Mesenchymal stem cell (in vitro differentiated cells and primary cell): Measurements from ENCODE around the gene CDH3.

Experiments used
- DNase-seq: peaks from one replicate; pipeline ENCODE4 v3.0.0-alpha.2; 2013
- H2AFZ ChIP-seq: one replicate; pipeline ENCODE4 v1.6.1; 2013; ENCODE audit warnings: low read depth, mild to moderate bottlenecking, control low read depth, inconsistent platforms, low read length, moderate library complexity
- H2AK5ac ChIP-seq: 2 replicates; pipeline ENCODE4 v1.6.1; 2013; ENCODE audit warnings: low read length, moderate library complexity, mild to moderate bottlenecking, inconsistent platforms; ENCODE audit not compliant: severe bottlenecking
- H2BK120ac ChIP-seq: one replicate; pipeline ENCODE4 v1.6.1; 2013; ENCODE audit warnings: low read depth, mild to moderate bottlenecking, inconsistent platforms, low read length, moderate library complexity
- H2BK12ac ChIP-seq, 2 experiments: one replicate each; pipeline ENCODE4 v1.6.1; 2013; ENCODE audit warnings: inconsistent platforms in 2 of 2, low read length in 2 of 2, mild to moderate bottlenecking in 2 of 2, moderate library complexity in 2 of 2, control low read depth in 1 of 2
- H2BK15ac ChIP-seq: one replicate; pipeline ENCODE4 v1.6.1; 2013; ENCODE audit warnings: mild to moderate bottlenecking, low read depth, inconsistent platforms; ENCODE audit not compliant: poor library complexity, severe bottlenecking
- H2BK5ac ChIP-seq: 2 replicates; pipeline ENCODE4 v1.6.1; 2013; ENCODE audit warnings: low read depth, mild to moderate bottlenecking, low read length, control low read depth, inconsistent platforms; ENCODE audit not compliant: poor library complexity, severe bottlenecking
- H3K14ac ChIP-seq, 2 experiments: one replicate each; pipeline ENCODE4 v1.6.1; 2013; ENCODE audit warnings: inconsistent platforms in 2 of 2, low read length in 2 of 2, control low read depth in 1 of 2, mild to moderate bottlenecking in 1 of 2, moderate library complexity in 1 of 2
- H3K18ac ChIP-seq, 2 experiments: one replicate each; pipeline ENCODE4 v1.6.1; 2013; ENCODE audit warnings: inconsistent platforms in 2 of 2, low read length in 2 of 2, control low read depth in 1 of 2, low read depth in 1 of 2, mild to moderate bottlenecking in 1 of 2
- H3K23ac ChIP-seq, 2 experiments: one replicate each; pipeline ENCODE4 v1.6.1; 2013; ENCODE audit warnings: inconsistent platforms in 2 of 2, low read length in 2 of 2, mild to moderate bottlenecking in 2 of 2, moderate library complexity in 2 of 2, control low read depth in 1 of 2
- H3K27ac ChIP-seq: 2 replicates; pipeline ENCODE4 v1.5.1; 2013; ENCODE audit warnings: mild to moderate bottlenecking, moderate library complexity, low read length, control low read depth, inconsistent platforms; ENCODE audit not compliant: poor library complexity, severe bottlenecking
- H3K27me3 ChIP-seq, 2 experiments: 2 replicates each; pipeline versions ENCODE4 v1.6.1 to v1.7.0; 2013; ENCODE audit warnings: low read length in 2 of 2, mild to moderate bottlenecking in 2 of 2, moderate library complexity in 2 of 2, control low read depth in 1 of 2, inconsistent platforms in 1 of 2; ENCODE audit not compliant: control insufficient read depth in 1 of 2, insufficient read depth in 1 of 2
- H3K36me3 ChIP-seq, 2 experiments: 2 replicates each; pipeline versions ENCODE4 v1.6.1 to v1.7.0; 2013; ENCODE audit warnings: low read length in 2 of 2, control low read depth in 1 of 2, inconsistent platforms in 1 of 2, low read depth in 1 of 2, mild to moderate bottlenecking in 1 of 2; ENCODE audit not compliant: insufficient read depth in 2 of 2, control insufficient read depth in 1 of 2
- H3K4ac ChIP-seq, 2 experiments: one replicate each; pipeline ENCODE4 v1.6.1; 2013; ENCODE audit warnings: inconsistent platforms in 2 of 2, low read length in 2 of 2, mild to moderate bottlenecking in 2 of 2, moderate library complexity in 2 of 2, control low read depth in 1 of 2, low read depth in 1 of 2
- H3K4me1 ChIP-seq: 2 replicates; pipeline ENCODE4 v1.6.1; 2013; ENCODE audit warnings: low read depth, low read length, control low read depth; ENCODE audit not compliant: control insufficient read depth, insufficient read depth
- H3K4me2 ChIP-seq: 2 replicates; pipeline ENCODE4 v1.6.1; 2013; ENCODE audit warnings: low read length, mild to moderate bottlenecking, inconsistent platforms; ENCODE audit not compliant: poor library complexity, severe bottlenecking
- H3K4me3 ChIP-seq, 2 experiments: 2 replicates each; pipeline versions ENCODE4 v1.5.1 to v1.7.0; 2013; ENCODE audit warnings: low read length in 2 of 2, mild to moderate bottlenecking in 2 of 2, control low read depth in 1 of 2, low read depth in 1 of 2; ENCODE audit not compliant: insufficient read depth in 1 of 2
- H3K79me1 ChIP-seq: replicated peaks from 2 replicates; pipeline ENCODE4 v1.6.1; 2013; ENCODE audit warnings: mild to moderate bottlenecking, control low read depth, low read length, inconsistent platforms; ENCODE audit not compliant: poor library complexity, severe bottlenecking
- H3K9ac ChIP-seq: 2 replicates; pipeline ENCODE4 v1.7.0; 2013; ENCODE audit warnings: mild to moderate bottlenecking, low read length, moderate library complexity
- H3K9me3 ChIP-seq: 2 replicates; pipeline ENCODE4 v1.7.0; 2013; ENCODE audit warnings: mild to moderate bottlenecking, low read length; ENCODE audit not compliant: control insufficient read depth
- H4K8ac ChIP-seq: one replicate; pipeline ENCODE4 v1.6.1; 2013; ENCODE audit warnings: inconsistent platforms, mild to moderate bottlenecking, low read length, moderate library complexity
- H4K91ac ChIP-seq: one replicate; pipeline ENCODE4 v1.6.1; 2013; ENCODE audit warnings: mild to moderate bottlenecking, low read length, inconsistent platforms
- WGBS: methylation state at CpG from one replicate; pipeline ENCODE4 v1.1.7; 2013; ENCODE audit warnings: mixed read lengths; 5-methylcytosine and 5-hydroxymethylcytosine counted together

The CDH3 gene

DNA sequence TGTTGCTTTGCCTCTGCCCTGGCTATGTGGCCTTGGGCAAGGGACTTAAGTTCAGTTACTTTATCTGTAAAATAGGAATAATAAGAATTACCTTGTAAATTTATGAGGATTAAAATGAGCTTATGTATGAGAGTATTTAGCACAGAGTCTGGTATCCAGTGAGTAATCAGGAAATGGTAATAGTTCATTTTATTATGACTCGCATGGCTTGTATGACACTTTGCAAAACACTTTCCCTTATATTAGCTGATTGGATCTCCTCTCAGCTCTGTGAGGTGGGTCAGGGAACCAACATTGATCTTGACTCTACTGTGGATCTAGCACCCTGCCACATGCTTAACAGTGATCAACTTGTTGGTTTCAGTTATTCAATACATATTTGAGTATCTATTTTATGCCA, 8.3 kb upstream of the CDH3 start:
- Histone ChIP-seq H2BK12ac (no peak overlapping the region), H3K4ac (no peak overlapping the region), H3K9me3 (no peaks in the 10 kb centered on the region), H2BK15ac (no peak overlapping the region), H3K4me2 (no peak overlapping the region), H3K27ac (no peak overlapping the region), H2AFZ (no peak overlapping the region), H3K79me1 (no peaks in the 10 kb centered on the region), H3K23ac (no peak overlapping the region), H4K8ac (no peak overlapping the region), H2BK120ac (no peak overlapping the region), H3K4me3 (no peak overlapping the region), H3K4me1 (no peaks in the 10 kb centered on the region), H3K14ac (no peak overlapping the region), H2AK5ac (no peak overlapping the region), H4K91ac (no peak overlapping the region), H3K36me3 (no peaks in the 10 kb centered on the region), H3K27me3 (peaks cover 4 to 5% of the 10 kb centered on the region in 2 experiments), H3K9ac (no peak overlapping the region), H3K18ac (no peak overlapping the region), H2BK5ac (no peak overlapping the region)
- WGBS = no CpG with 5 or more reads among the region's 1 CpG
- DNase-seq = no peak

DNA sequence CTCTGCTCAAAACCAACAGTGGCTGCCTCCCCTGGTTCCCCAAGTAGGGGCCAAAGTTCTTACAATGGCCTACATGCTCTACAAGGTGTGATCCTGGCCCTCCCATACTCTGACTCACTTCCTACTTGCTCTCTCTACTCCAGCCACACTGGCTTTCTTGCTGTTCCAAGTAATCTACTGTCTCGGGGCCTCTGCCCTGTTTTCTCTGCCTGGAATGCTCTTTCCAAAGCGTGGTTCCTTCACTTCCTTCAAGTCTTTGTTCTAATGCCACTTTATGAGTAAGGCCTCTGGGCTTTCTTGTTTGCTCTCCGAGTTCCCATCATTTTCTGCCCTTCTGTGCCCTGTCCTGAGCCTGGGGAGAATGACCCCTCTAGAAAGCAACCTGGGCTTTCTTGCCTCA, 4.1 kb upstream of the CDH3 start:
- Histone ChIP-seq H3K36me3 (no peaks in the 10 kb centered on the region), H2AFZ (no peak overlapping the region)
- 34% methylated on average over 3 of the region's 3 CpGs for WGBS

DNA sequence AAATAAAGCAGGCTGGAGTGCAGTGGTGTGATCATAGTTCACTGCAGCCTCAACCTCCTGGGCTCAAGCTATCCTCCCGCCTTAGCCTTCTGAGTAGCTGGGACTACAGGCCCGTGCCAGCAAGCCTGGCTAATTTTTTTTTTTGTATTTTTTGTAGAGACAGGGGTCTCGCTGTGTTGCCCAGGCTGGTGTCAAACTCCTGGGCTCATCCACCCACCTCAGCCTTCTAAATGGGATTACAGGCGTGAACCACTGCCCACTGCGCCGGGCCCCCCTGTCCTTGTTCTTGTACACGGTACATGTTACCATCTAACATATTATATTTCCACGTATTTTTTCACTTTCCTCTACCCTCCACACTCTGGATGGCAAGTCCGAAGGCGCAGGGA, 3.1 kb upstream of the CDH3 start:
- no peak overlapping the region for H2BK120ac ChIP-seq
- H4K8ac ChIP-seq = no peak overlapping the region
- no peak overlapping the region for H3K18ac ChIP-seq
- no peak overlapping the region for H3K23ac ChIP-seq
- H3K4me1 ChIP-seq = peaks cover 30% of the 10 kb centered on the region
- DNase-seq = no peak
- 82% methylated on average over 7 of the region's 10 CpGs for WGBS
- H3K4me2 ChIP-seq = peak overlapping the region; percentile 75
- no peaks in the 10 kb centered on the region for H3K79me1 ChIP-seq
- H2AK5ac ChIP-seq = no peak overlapping the region
- H2AFZ ChIP-seq = no peak overlapping the region
- H3K4ac ChIP-seq = no peak overlapping the region
- H3K36me3 ChIP-seq = no peaks in the 10 kb centered on the region
- no peak overlapping the region for H3K9ac ChIP-seq
- H3K9me3 ChIP-seq = no peaks in the 10 kb centered on the region
- peak overlapping the region in 1 of 2 experiments; percentile 33 for H3K4me3 ChIP-seq
- H3K27ac ChIP-seq = no peak overlapping the region
- H3K27me3 ChIP-seq = peaks cover 43 to 57% of the 10 kb centered on the region in 2 experiments
- H2BK5ac ChIP-seq = no peak overlapping the region
- H3K14ac ChIP-seq = no peak overlapping the region
- no peak overlapping the region for H2BK12ac ChIP-seq
- H2BK15ac ChIP-seq = no peak overlapping the region
- H4K91ac ChIP-seq = no peak overlapping the region

More for the DNA sequence above, 4.1 kb upstream of the CDH3 start:
- Histone ChIP-seq H3K23ac (no peak overlapping the region), H2BK5ac (no peak overlapping the region), H3K4me2 (no peak overlapping the region), H3K4me3 (no peak overlapping the region), H2BK12ac (no peak overlapping the region), H3K4me1 (peaks cover 24% of the 10 kb centered on the region), H3K27me3 (peaks cover 36 to 46% of the 10 kb centered on the region in 2 experiments), H3K9ac (no peak overlapping the region), H2BK15ac (no peak overlapping the region), H3K27ac (no peak overlapping the region), H3K9me3 (no peaks in the 10 kb centered on the region), H3K79me1 (no peaks in the 10 kb centered on the region), H4K8ac (peak overlapping the region; percentile 28), H4K91ac (no peak overlapping the region), H3K4ac (no peak overlapping the region), H3K18ac (no peak overlapping the region), H2AK5ac (no peak overlapping the region), H2BK120ac (no peak overlapping the region), H3K14ac (no peak overlapping the region)
- peak; percentile 14 for DNase-seq

DNA sequence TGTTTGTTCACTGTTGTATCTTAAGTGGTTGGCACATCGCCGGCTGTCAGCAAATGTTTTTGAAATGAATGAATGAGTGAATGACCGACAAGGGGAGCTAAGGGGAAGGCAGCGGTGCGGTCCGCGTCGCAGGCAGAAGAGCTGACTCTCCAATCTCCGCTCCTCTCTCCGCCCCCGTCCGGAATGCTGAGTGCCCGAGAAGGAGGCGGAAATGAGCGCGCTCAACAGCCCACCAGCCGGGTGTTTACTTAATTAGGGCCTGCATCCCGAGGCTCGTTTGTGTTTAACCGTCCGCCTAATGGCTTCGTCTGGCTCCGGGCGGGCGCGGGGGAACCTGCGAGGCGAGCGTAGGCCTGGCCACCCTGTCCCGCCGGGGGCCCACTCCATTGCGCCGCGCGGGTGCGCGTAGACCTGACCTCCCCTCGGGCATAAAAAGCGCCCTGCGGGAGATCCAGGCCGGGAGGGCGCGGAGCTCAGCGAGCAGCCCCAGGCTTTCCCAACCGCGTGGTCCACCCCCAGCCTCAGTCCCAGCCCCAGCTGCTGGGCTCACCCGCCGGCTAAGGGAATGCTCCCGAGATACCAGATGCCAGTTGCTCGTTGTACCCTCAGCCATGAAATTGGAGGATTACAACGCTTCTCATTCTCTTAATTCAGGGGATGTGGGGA, 2.5 kb upstream of the CDH3 start:
- H2AK5ac ChIP-seq = no peak overlapping the region
- H2BK12ac ChIP-seq = no peak overlapping the region
- H4K8ac ChIP-seq = no peak overlapping the region
- H3K36me3 ChIP-seq = no peaks in the 10 kb centered on the region
- H3K23ac ChIP-seq = no peak overlapping the region
- peak overlapping the region; percentile 62 for H2AFZ ChIP-seq
- no peak overlapping the region for H2BK5ac ChIP-seq
- no peaks in the 10 kb centered on the region for H3K79me1 ChIP-seq
- H3K4ac ChIP-seq = peak overlapping the region in 1 of 2 experiments; percentile 47
- no peak overlapping the region for H3K27ac ChIP-seq
- no peak overlapping the region for H2BK120ac ChIP-seq
- peak overlapping the region in 1 of 2 experiments; percentile 31 for H3K14ac ChIP-seq
- H3K27me3 ChIP-seq = peaks cover 48 to 62% of the 10 kb centered on the region in 2 experiments
- H3K9ac ChIP-seq = no peak overlapping the region
- peak overlapping the region; percentile 75 for H3K4me2 ChIP-seq
- no peak overlapping the region for H2BK15ac ChIP-seq
- WGBS = 2% methylated on average over 50 of the region's 51 CpGs
- no peak overlapping the region for H4K91ac ChIP-seq
- H3K9me3 ChIP-seq = no peaks in the 10 kb centered on the region
- H3K4me1 ChIP-seq = peaks cover 30% of the 10 kb centered on the region
- peak overlapping the region; percentile 33 to 53 for H3K4me3 ChIP-seq
- no peak overlapping the region for H3K18ac ChIP-seq
- DNase-seq = peak; percentile 37
